Esophagus muscularis mucosa (tissue), 4 donors: ENCODE measurements around the gene DOCK1.

ENCODE experiments used
- EP300 ChIP-seq: sonication (generic); formaldehyde crosslinking; IDR thresholded peaks from one replicate; pipeline ENCODE4 v1.6.1; 2017; ENCODE audit warnings: antibody characterized with exemption
- POLR2A ChIP-seq: fragments of 450-650 bp; IDR thresholded peaks from one replicate; pipeline ENCODE4 v1.6.1; 2017; ENCODE audit warnings: antibody characterized with exemption, moderate library complexity, mild to moderate bottlenecking, low read depth
- POLR2AphosphoS5 ChIP-seq, 2 donors: sonication (generic); formaldehyde crosslinking; IDR thresholded peaks; one replicate each; pipeline ENCODE4 v1.6.1; 2017; ENCODE audit warnings: antibody characterized with exemption in 2 of 2
- TF ChIP-seq, protein P1 (sequence below), 3 experiments: fragments of 200-600 bp in 2 of 3; fragments of 450-650 bp in 1 of 3; sonication (generic) in 2 of 3; IDR thresholded peaks; one replicate each; pipeline ENCODE4 v1.5.1; 2017 to 2019; ENCODE audit warnings: antibody characterized with exemption in 3 of 3, mild to moderate bottlenecking in 2 of 3, moderate library complexity in 1 of 3

GRCh38 chr10:127012769-127013152 lies 107.5 kb downstream of the DOCK1 start:
- TF ChIP-seq, protein P1, sequence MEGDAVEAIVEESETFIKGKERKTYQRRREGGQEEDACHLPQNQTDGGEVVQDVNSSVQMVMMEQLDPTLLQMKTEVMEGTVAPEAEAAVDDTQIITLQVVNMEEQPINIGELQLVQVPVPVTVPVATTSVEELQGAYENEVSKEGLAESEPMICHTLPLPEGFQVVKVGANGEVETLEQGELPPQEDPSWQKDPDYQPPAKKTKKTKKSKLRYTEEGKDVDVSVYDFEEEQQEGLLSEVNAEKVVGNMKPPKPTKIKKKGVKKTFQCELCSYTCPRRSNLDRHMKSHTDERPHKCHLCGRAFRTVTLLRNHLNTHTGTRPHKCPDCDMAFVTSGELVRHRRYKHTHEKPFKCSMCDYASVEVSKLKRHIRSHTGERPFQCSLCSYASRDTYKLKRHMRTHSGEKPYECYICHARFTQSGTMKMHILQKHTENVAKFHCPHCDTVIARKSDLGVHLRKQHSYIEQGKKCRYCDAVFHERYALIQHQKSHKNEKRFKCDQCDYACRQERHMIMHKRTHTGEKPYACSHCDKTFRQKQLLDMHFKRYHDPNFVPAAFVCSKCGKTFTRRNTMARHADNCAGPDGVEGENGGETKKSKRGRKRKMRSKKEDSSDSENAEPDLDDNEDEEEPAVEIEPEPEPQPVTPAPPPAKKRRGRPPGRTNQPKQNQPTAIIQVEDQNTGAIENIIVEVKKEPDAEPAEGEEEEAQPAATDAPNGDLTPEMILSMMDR (IDR thresholded peaks at IDR 0.05), result no peak
- no peak for TF ChIP-seq POLR2A
- peak in 1 of 2 donors; percentile 74 for TF ChIP-seq POLR2AphosphoS5 (IDR thresholded peaks at IDR 0.05)
- no peak for TF ChIP-seq EP300
